H1 (cell line): ENCODE results near the gene SNRPD3. TPM values are rescaled to one million over a fixed set of nuclear protein-coding genes. Genes with fewer than 3 reads are reported as not detected.

ENCODE experiments used
- CREB1 ChIP-seq: IDR thresholded peaks from 2 replicates; pipeline ENCODE4 v1.6.1; 2012; ENCODE audit warnings: inconsistent platforms
- POU5F1 ChIP-seq: IDR thresholded peaks from 2 replicates; pipeline ENCODE4 v1.6.1; 2011; ENCODE audit warnings: low read depth, mild to moderate bottlenecking, low read length, moderate library complexity
- TCF12 ChIP-seq: IDR thresholded peaks from 2 replicates; pipeline ENCODE4 v1.6.1; 2011; ENCODE audit warnings: low read depth, mild to moderate bottlenecking, low read length
- polyA plus RNA-seq, 7 experiments: library from polyadenylated mRNA; depleted of rRNA in 3 of 7; stranded (reverse) in 5 of 7; unstranded in 2 of 7; fragments of >200 nt in 5 of 7; fragments of 200-250 nt in 2 of 7; gene quantifications; 1 replicate in 5 of 7; 2 replicates in 1 of 7; 4 replicates in 1 of 7; pipeline versions ENCODE4 v1.2.1 to v1.2.3, GENCODE V29; 2011 to 2013; ENCODE audit warnings: missing spikeins in 2 of 7, mixed read lengths in 2 of 7
- total RNA-seq: library from RNA; stranded (reverse); fragmentation: NEBNext Ultra II Directional; extraction: Animal tissue kit (Norgen Biotek cat#: 25700); gene quantifications from 2 replicates; pipeline ENCODE4 v1.2.1, GENCODE V29; 2021

The SNRPD3 gene
- total and polyA plus RNA-seq, 2 of the 8 experiments (the other 6 are each of a cell fraction or from before 2014, with no cell fraction given), result 200 to 455 TPM

GRCh38 chr22:24541681-24542515 is 13.9 kb upstream of the SNRPD3 start (continued):
- TF ChIP-seq TCF12, result no peak
- no peak for TF ChIP-seq CREB1
- no peak for TF ChIP-seq POU5F1
